SU-DHL-6 (cell line): ENCODE measurements around the gene LRRC46.

Source experiments
- H2AFZ ChIP-seq: fragments of 200-600 bp; sonication (generic); 2 replicates; pipeline ENCODE4 v1.6.1; 2014; ENCODE audit warnings: low read depth, mild to moderate bottlenecking, moderate library complexity, mixed read lengths, antibody characterized with exemption, low read length; ENCODE audit not compliant: severe bottlenecking
- H3F3A ChIP-seq: fragments of 200-600 bp; shearing (Covaris generic); 2 replicates; pipeline ENCODE4 v1.6.0; 2016; ENCODE audit warnings: antibody characterized with exemption, mild to moderate bottlenecking; ENCODE audit not compliant: insufficient read depth
- H3K27ac ChIP-seq: fragments of 200-600 bp; sonication (generic); 2 replicates; pipeline ENCODE4 v1.5.1; 2016; ENCODE audit warnings: low read depth, mild to moderate bottlenecking, low read length, moderate library complexity, mixed read lengths
- H3K27me3 ChIP-seq: fragments of 200-600 bp; sonication (generic), shearing (Covaris generic); 2 replicates; pipeline ENCODE4 v1.6.0; 2014; ENCODE audit warnings: mild to moderate bottlenecking, low read length
- H3K36me3 ChIP-seq: fragments of 200-600 bp; sonication (generic); 2 replicates; pipeline ENCODE4 v1.6.1; 2014; ENCODE audit warnings: mild to moderate bottlenecking, low read length, mixed read lengths
- H3K4me2 ChIP-seq: fragments of 300-600, 200-600 bp; shearing (Covaris generic), sonication (generic); 2 replicates; pipeline ENCODE4 v1.6.0; 2014; ENCODE audit warnings: low read length, low read depth, mild to moderate bottlenecking; ENCODE audit not compliant: poor library complexity, severe bottlenecking
- H3K4me3 ChIP-seq: fragments of 200-600 bp; sonication (generic); 2 replicates; pipeline ENCODE4 v1.5.1; 2014; ENCODE audit warnings: antibody characterized with exemption, low read length, mild to moderate bottlenecking, mixed read lengths; ENCODE audit not compliant: insufficient read depth, poor library complexity, severe bottlenecking
- H3K79me2 ChIP-seq: fragments of 200-600 bp; sonication (generic); 2 replicates; pipeline ENCODE4 v1.6.1; 2014; ENCODE audit warnings: mild to moderate bottlenecking, low read length, moderate library complexity; ENCODE audit not compliant: insufficient read depth
- H3K9ac ChIP-seq: fragments of 200-600 bp; sonication (generic); 2 replicates; pipeline ENCODE4 v1.7.0; 2014; ENCODE audit warnings: mild to moderate bottlenecking, low read length
- H3K9me2 ChIP-seq: fragments of 200-600 bp; sonication (generic); replicated peaks from 2 replicates; pipeline ENCODE4 v1.6.1; 2014; ENCODE audit warnings: low read length; ENCODE audit not compliant: insufficient read depth
- H3K9me3 ChIP-seq: fragments of 200-600 bp; sonication (generic); 2 replicates; pipeline ENCODE4 v1.6.1; 2014; ENCODE audit warnings: low read length, mixed read lengths; ENCODE audit not compliant: insufficient read depth
- H4K20me1 ChIP-seq: fragments of 200-600 bp; sonication (generic); 2 replicates; pipeline ENCODE4 v1.6.1; 2014; ENCODE audit warnings: low read depth, mild to moderate bottlenecking, antibody characterized with exemption, low read length, moderate library complexity, mixed read lengths
- CTCF ChIP-seq: fragments of 200-600 bp; sonication (generic); IDR thresholded peaks from one replicate; pipeline ENCODE4 v1.5.1; 2017; ENCODE audit warnings: antibody characterized with exemption, mild to moderate bottlenecking, low read length, moderate library complexity; ENCODE audit not compliant: insufficient read depth, poor library complexity, severe bottlenecking
- EZH2phosphoT487 ChIP-seq: fragments of 200-600 bp; sonication (generic), shearing (Covaris generic); conservative IDR thresholded peaks from 2 replicates; pipeline ENCODE4 v1.6.1; 2018; ENCODE audit warnings: mild to moderate bottlenecking, antibody characterized with exemption, low read length, moderate library complexity, mixed read lengths

Gene LRRC46

GRCh38 chr17:47840742-47841487, 9.4 kb downstream of the LRRC46 start, which contains the start of gene SCRN2:
SCRN2 (minus strand) TSS chr17:47841273; CDS start chr17:47840843, 430 bp downstream.
- Histone ChIP-seq H2AFZ (peak within 1 kb of the TSS; percentile 87), H3K27ac (no peak within 1 kb of the TSS), H4K20me1 (no peaks in the 10 kb centered on the region), H3K4me2 (peak within 1 kb of the TSS; percentile 62), H3K9me3 (no peaks in the 10 kb centered on the region), H3K9ac (peak within 1 kb of the TSS; percentile 69), H3K27me3 (no peaks in the 10 kb centered on the region), H3K9me2 (no peaks in the 10 kb centered on the region), H3K36me3 (no peaks in the 10 kb centered on the region), H3K4me3 (peak within 1 kb of the TSS; percentile 69), H3K79me2 (no peaks in the 10 kb centered on the region), H3F3A (no peaks in the 10 kb centered on the region)
- TF ChIP-seq CTCF (peak; percentile 83), EZH2phosphoT487 (no peak)

- H3K4me3 ChIP-seq = peak overlapping the region; percentile 69
- no peaks in the 10 kb centered on the region for H3K9me3 ChIP-seq
- H3K27me3 ChIP-seq = no peaks in the 10 kb centered on the region
- no peak for TF ChIP-seq EZH2phosphoT487
- no peaks in the 10 kb centered on the region for H3K79me2 ChIP-seq
- H3K27ac ChIP-seq = no peak overlapping the region
- H3K36me3 ChIP-seq = no peaks in the 10 kb centered on the region
- peak overlapping the region; percentile 62 for H3K4me2 ChIP-seq
- no peaks in the 10 kb centered on the region for H3K9me2 ChIP-seq
- peak overlapping the region; percentile 87 for H2AFZ ChIP-seq
- H4K20me1 ChIP-seq = no peaks in the 10 kb centered on the region
- H3F3A ChIP-seq = no peaks in the 10 kb centered on the region
- H3K9ac ChIP-seq = peak overlapping the region; percentile 69
These were observed 10.2 kb downstream of the LRRC46 start for GRCh38 chr17:47841488-47842291.

- Histone ChIP-seq H3K4me2 (no peak overlapping the region), H3K9me2 (no peaks in the 10 kb centered on the region), H3K4me3 (no peak overlapping the region), H3K9me3 (no peaks in the 10 kb centered on the region), H3F3A (no peaks in the 10 kb centered on the region), H2AFZ (no peak overlapping the region), H3K9ac (no peak overlapping the region), H3K27me3 (no peaks in the 10 kb centered on the region), H3K27ac (no peak overlapping the region), H4K20me1 (no peaks in the 10 kb centered on the region), H3K79me2 (no peaks in the 10 kb centered on the region), H3K36me3 (no peaks in the 10 kb centered on the region)
- TF ChIP-seq EZH2phosphoT487 = no peak
- no peak for TF ChIP-seq CTCF
These were observed 11.9 kb downstream of the LRRC46 start for GRCh38 chr17:47843391-47843730.
